IMR-90 (cell line): Measurements from ENCODE around the gene RALGAPA2. TPM values are rescaled to one million over a fixed set of nuclear protein-coding genes. Genes with fewer than 3 reads are reported as not detected.

ENCODE experiments used
- ATAC-seq: fragments of 200-7000 bp; cut with Tn5 transposase; 2 replicates; pipeline ENCODE4 v1.9.1; 2020; ENCODE audit warnings: low read depth, mild to moderate bottlenecking, moderate library complexity
- BruUV-seq: library from RNA; stranded (reverse); fragments of 400-500 nt; replicated peaks from 2 replicates; lab custom pipeline; 2021; lab: Mats Ljungman, UMichigan
- CTCF ChIA-PET: fragments of 300-600 bp; formaldehyde crosslinking; extraction: SDS; loops from one replicate; lab custom pipeline; 2021; ENCODE audit warnings: antibody characterized with exemption; lab: Yijun Ruan, JAX
- POLR2A ChIA-PET: fragments of 300-600 bp; sonication (Branson Sonifier 250); formaldehyde crosslinking; loops from one replicate; lab custom pipeline; 2022; ENCODE audit warnings: antibody characterized with exemption; ENCODE audit not compliant: unreplicated experiment; lab: Charles Lee
- DNase-seq: peaks from one replicate; pipeline ENCODE4 v3.0.0; 2013
- H2AFZ ChIP-seq: replicated peaks from 2 replicates; pipeline ENCODE3; 2013; ENCODE audit warnings: low read length, mild to moderate bottlenecking; ENCODE audit not compliant: poor library complexity
- H2AK5ac ChIP-seq: 2 replicates; pipeline ENCODE4 v1.6.1; 2013; ENCODE audit warnings: low read depth, low read length, inconsistent platforms
- H2AK9ac ChIP-seq: replicated peaks from 2 replicates; pipeline ENCODE3; 2013; ENCODE audit warnings: mild to moderate bottlenecking, low read depth, low read length, moderate library complexity; ENCODE audit not compliant: poor library complexity
- H2BK120ac ChIP-seq: 2 replicates; pipeline ENCODE4 v1.6.1; 2013; ENCODE audit warnings: low read depth, low read length, inconsistent platforms
- H2BK15ac ChIP-seq: 3 replicates; pipeline ENCODE4 v1.6.1; 2013; ENCODE audit warnings: low read depth, low read length, inconsistent platforms
- H2BK20ac ChIP-seq: 2 replicates; pipeline ENCODE4 v1.6.1; 2013; ENCODE audit warnings: low read depth, mild to moderate bottlenecking, inconsistent platforms, low read length, moderate library complexity
- H2BK5ac ChIP-seq: 2 replicates; pipeline ENCODE4 v1.6.1; 2013; ENCODE audit warnings: mild to moderate bottlenecking, low read depth, low read length, inconsistent platforms; ENCODE audit not compliant: poor library complexity, severe bottlenecking
- H3K14ac ChIP-seq: replicated peaks from 2 replicates; pipeline ENCODE4 v1.6.1; 2013; ENCODE audit warnings: low read depth, low read length, inconsistent platforms
- H3K18ac ChIP-seq: 2 replicates; pipeline ENCODE4 v1.6.1; 2013; ENCODE audit warnings: low read depth, low read length, control low read depth
- H3K23ac ChIP-seq: 2 replicates; pipeline ENCODE4 v1.6.1; 2013; ENCODE audit warnings: low read depth, low read length, inconsistent platforms
- H3K27ac ChIP-seq: 2 replicates; pipeline ENCODE4 v1.5.1; 2013; ENCODE audit warnings: mild to moderate bottlenecking, control low read depth, low read length; ENCODE audit not compliant: insufficient read depth
- H3K27me3 ChIP-seq: 2 replicates; pipeline ENCODE4 v1.6.1; 2013; ENCODE audit warnings: low read length; ENCODE audit not compliant: control insufficient read depth, insufficient read depth
- H3K36me3 ChIP-seq: 2 replicates; pipeline ENCODE4 v1.6.1; 2013; ENCODE audit warnings: low read length, mixed read lengths; ENCODE audit not compliant: control insufficient read depth, insufficient read depth
- H3K4ac ChIP-seq: 2 replicates; pipeline ENCODE4 v1.6.1; 2013; ENCODE audit warnings: low read depth, low read length, inconsistent platforms
- H3K4me1 ChIP-seq: 2 replicates; pipeline ENCODE4 v1.6.1; 2013; ENCODE audit warnings: low read length, mixed read lengths; ENCODE audit not compliant: control insufficient read depth, insufficient read depth
- H3K4me2 ChIP-seq: 2 replicates; pipeline ENCODE4 v1.6.1; 2013; ENCODE audit warnings: low read depth, mild to moderate bottlenecking, control low read depth, low read length, moderate library complexity
- H3K4me3 ChIP-seq: 2 replicates; pipeline ENCODE4 v1.5.1; 2013; ENCODE audit warnings: low read depth, mild to moderate bottlenecking, control low read depth, low read length, moderate library complexity; ENCODE audit not compliant: insufficient read depth
- H3K56ac ChIP-seq: 2 replicates; pipeline ENCODE4 v1.6.1; 2013; ENCODE audit warnings: low read length, inconsistent platforms; ENCODE audit not compliant: insufficient read depth; ENCODE audit errors: extremely low read depth
- H3K79me1 ChIP-seq, 2 experiments: 2 replicates each; pipeline ENCODE4 v1.6.1; 2013; ENCODE audit warnings: low read length in 2 of 2, inconsistent platforms in 1 of 2, low read depth in 1 of 2
- H3K9ac ChIP-seq: 2 replicates; pipeline ENCODE4 v1.6.1; 2013; ENCODE audit warnings: low read depth, low read length, control low read depth
- H3K9me1 ChIP-seq: 2 replicates; pipeline ENCODE4 v1.6.1; 2013; ENCODE audit warnings: low read length, inconsistent platforms; ENCODE audit not compliant: insufficient read depth
- H3K9me3 ChIP-seq: 2 replicates; pipeline ENCODE4 v1.6.1; 2013; ENCODE audit warnings: low read length; ENCODE audit not compliant: control insufficient read depth, insufficient read depth
- H4K20me1 ChIP-seq: 2 replicates; pipeline ENCODE4 v1.6.1; 2013; ENCODE audit warnings: low read length, inconsistent platforms; ENCODE audit not compliant: insufficient read depth
- H4K5ac ChIP-seq: 2 replicates; pipeline ENCODE4 v1.6.1; 2013; ENCODE audit warnings: mild to moderate bottlenecking, low read depth, low read length, control low read depth
- H4K8ac ChIP-seq, 2 experiments: 2 replicates each; pipeline ENCODE4 v1.6.1; 2013; ENCODE audit warnings: low read depth in 2 of 2, low read length in 2 of 2, control low read depth in 1 of 2, inconsistent platforms in 1 of 2
- H4K91ac ChIP-seq: 2 replicates; pipeline ENCODE4 v1.6.1; 2013; ENCODE audit warnings: low read depth, low read length, inconsistent platforms; ENCODE audit not compliant: insufficient read depth
- BHLHE40 ChIP-seq: fragments of 150-350 bp; IDR thresholded peaks from 2 replicates; pipeline ENCODE4 v1.6.1; 2016; ENCODE audit warnings: mild to moderate bottlenecking, low read depth, low read length
- CEBPB ChIP-seq: IDR thresholded peaks from 2 replicates; pipeline ENCODE4 v1.6.1; 2012; ENCODE audit warnings: low read depth, low read length, improper control_type of control experiment
- CHD1 ChIP-seq: IDR thresholded peaks from 2 replicates; pipeline ENCODE4 v1.6.1; 2012; ENCODE audit warnings: low read depth, low read length, improper control_type of control experiment
- FOS ChIP-seq: fragments of 150-350 bp; IDR thresholded peaks from 2 replicates; pipeline ENCODE4 v1.6.1; 2016; ENCODE audit warnings: low read depth, low read length
- MAFK ChIP-seq: IDR thresholded peaks from 2 replicates; pipeline ENCODE4 v1.6.1; 2012; ENCODE audit warnings: low read depth, low read length, improper control_type of control experiment
- MAZ ChIP-seq: IDR thresholded peaks from 2 replicates; pipeline ENCODE4 v1.6.1; 2012; ENCODE audit warnings: low read depth, mild to moderate bottlenecking, low read length, improper control_type of control experiment, moderate library complexity, borderline replicate concordance
- MXI1 ChIP-seq: IDR thresholded peaks from 2 replicates; pipeline ENCODE4 v1.6.1; 2012; ENCODE audit warnings: low read depth, mild to moderate bottlenecking, low read length, moderate library complexity, borderline replicate concordance
- POLR2A ChIP-seq: IDR thresholded peaks from 2 replicates; pipeline ENCODE4 v1.6.1; 2012; ENCODE audit warnings: mild to moderate bottlenecking, low read depth, low read length
- RAD21 ChIP-seq: IDR thresholded peaks from 2 replicates; pipeline ENCODE4 v1.6.1; 2012; ENCODE audit warnings: low read length, improper control_type of control experiment
- RCOR1 ChIP-seq: IDR thresholded peaks from 2 replicates; pipeline ENCODE4 v1.6.1; 2012; ENCODE audit warnings: mild to moderate bottlenecking, low read length, improper control_type of control experiment; ENCODE audit not compliant: insufficient replicate concordance
- RFX5 ChIP-seq: IDR thresholded peaks from 2 replicates; pipeline ENCODE4 v1.8.0; 2012; ENCODE audit warnings: low read depth, mild to moderate bottlenecking, low read length, moderate library complexity
- WGBS, 2 experiments: methylation state at CpG; one replicate each; pipeline versions ENCODE4 v1.1.5 to v1.1.7; 2013; ENCODE audit warnings: missing lambda C conversion rate in 2 of 2; ENCODE audit not compliant: insufficient read length in 1 of 2; ENCODE audit errors: extremely low coverage in 2 of 2; 5-methylcytosine and 5-hydroxymethylcytosine counted together
- dilution Hi-C: fragments of 300-500 bp; cut with HindIII; formaldehyde crosslinking; loops from one replicate; pipeline ENCODE4 v1.14.3; 2018; ENCODE audit warnings: low sequenced_read_pairs; ENCODE audit not compliant: unreplicated experiment
- in situ Hi-C: fragments of 300-500 bp; cut with MboI; formaldehyde crosslinking; loops from 3 replicates; pipeline ENCODE4 v1.14.3; 2019; ENCODE audit warnings: low sequenced_read_pairs, inconsistent platforms, mixed read lengths
- intact Hi-C: fragments of 100-400 bp; cut with micrococcal nuclease; formaldehyde crosslinking; loops from 2 replicates; pipeline ENCODE4 v1.10.0; 2022
- polyA plus RNA-seq, 3 experiments: library from polyadenylated mRNA; depleted of rRNA; stranded (reverse); fragments of >200 nt; gene quantifications; 2 replicates each; pipeline ENCODE4 v1.2.3, GENCODE V29; 2012; ENCODE audit warnings: low replicate concordance in 1 of 3
- total RNA-seq: library from RNA; depleted of rRNA; stranded (reverse); fragments of >200 nt; gene quantifications from 2 replicates; pipeline ENCODE4 v1.2.3, GENCODE V29; 2012
- TF ChIP-seq, protein P1 (sequence below): fragments of 150-350 bp; IDR thresholded peaks from 2 replicates; pipeline ENCODE4 v1.6.1; 2017; ENCODE audit warnings: mild to moderate bottlenecking, antibody characterized with exemption, low read length, low read depth

Gene RALGAPA2
- total and polyA plus RNA-seq, 2 of the 4 experiments (the other 2 are of a cell fraction), result 1.3 to 3.9 TPM

DNA sequence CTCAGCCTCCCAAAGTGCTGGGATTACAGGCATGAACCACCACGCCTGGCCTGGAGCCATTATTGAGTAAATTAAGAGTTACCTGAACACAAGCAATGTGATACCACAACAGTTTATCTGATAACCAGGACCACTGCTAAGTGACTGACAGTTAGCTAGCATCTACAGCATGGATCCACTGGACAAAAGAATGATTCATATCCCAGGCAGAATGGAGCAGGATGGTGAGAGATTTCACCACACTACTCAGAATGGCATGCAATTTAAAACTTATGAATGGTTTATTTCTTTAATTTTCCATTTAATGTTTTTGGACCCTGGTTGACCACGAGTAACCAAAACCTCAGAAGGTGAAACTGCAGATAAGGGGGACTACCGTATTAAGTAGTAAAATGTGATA lies 48.6 kb downstream of the RALGAPA2 start:
- Histone ChIP-seq H3K18ac (no peak overlapping the region), H3K27me3 (no peaks in the 10 kb centered on the region), H3K4me3 (no peak overlapping the region), H4K91ac (no peak overlapping the region), H2BK120ac (no peak overlapping the region), H2BK20ac (no peak overlapping the region), H2BK5ac (no peak overlapping the region), H3K4ac (no peak overlapping the region), H4K8ac (no peak overlapping the region), H3K9me1 (no peaks in the 10 kb centered on the region; the same call in 1 of the 2 replicates), H3K79me1 (no peaks in the 10 kb centered on the region), H3K56ac (no peak overlapping the region), H2BK15ac (no peak overlapping the region), H4K5ac (no peak overlapping the region), H3K14ac (no peak overlapping the region), H3K9ac (no peak overlapping the region), H2AK5ac (no peak overlapping the region), H3K23ac (no peak overlapping the region), H3K9me3 (no peaks in the 10 kb centered on the region), H2AK9ac (no peak overlapping the region), H3K27ac (no peak overlapping the region), H3K4me2 (no peak overlapping the region), H2AFZ (no peak overlapping the region), H4K20me1 (no peaks in the 10 kb centered on the region), H3K36me3 (no peaks in the 10 kb centered on the region), H3K4me1 (no peaks in the 10 kb centered on the region)
- in situ Hi-C loops, result no loop called here
- intact Hi-C loops, result loop anchor here (1.0 kb wide), 1 partner anchor 161 kb away; no protein-coding TSS in a partner anchor
- TF ChIP-seq CEBPB (no peak), RCOR1 (no peak), MAZ (no peak), RFX5 (no peak), FOS (no peak), POLR2A (no peak), MAFK (no peak), MXI1 (no peak), CHD1 (no peak), BHLHE40 (no peak), RAD21 (no peak)
- TF ChIP-seq, protein P1, sequence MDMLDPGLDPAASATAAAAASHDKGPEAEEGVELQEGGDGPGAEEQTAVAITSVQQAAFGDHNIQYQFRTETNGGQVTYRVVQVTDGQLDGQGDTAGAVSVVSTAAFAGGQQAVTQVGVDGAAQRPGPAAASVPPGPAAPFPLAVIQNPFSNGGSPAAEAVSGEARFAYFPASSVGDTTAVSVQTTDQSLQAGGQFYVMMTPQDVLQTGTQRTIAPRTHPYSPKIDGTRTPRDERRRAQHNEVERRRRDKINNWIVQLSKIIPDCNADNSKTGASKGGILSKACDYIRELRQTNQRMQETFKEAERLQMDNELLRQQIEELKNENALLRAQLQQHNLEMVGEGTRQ, result no peak
- ChIA-PET CTCF (no interaction called here), POLR2A (no interaction called here)
- WGBS, 2 experiments, result no CpG with 5 or more reads among the region's 3 CpGs
- dilution Hi-C loops, result no loop called here
- BruUV-seq, result no TSS peak
- DNase-seq (no peak), ATAC-seq (no peak)
